ENCODE data around the gene CCT8L2.
"Not testable (repeated sequence)": the region's sequence is repeated elsewhere in the genome, so short reads cannot be mapped to it uniquely, and the experiment has no call there.

- TF ChIP-seq POLR2AphosphoS5, EP300 (IDR thresholded peaks at IDR 0.05): not testable (repeated sequence)
- TF ChIP-seq, protein P1, sequence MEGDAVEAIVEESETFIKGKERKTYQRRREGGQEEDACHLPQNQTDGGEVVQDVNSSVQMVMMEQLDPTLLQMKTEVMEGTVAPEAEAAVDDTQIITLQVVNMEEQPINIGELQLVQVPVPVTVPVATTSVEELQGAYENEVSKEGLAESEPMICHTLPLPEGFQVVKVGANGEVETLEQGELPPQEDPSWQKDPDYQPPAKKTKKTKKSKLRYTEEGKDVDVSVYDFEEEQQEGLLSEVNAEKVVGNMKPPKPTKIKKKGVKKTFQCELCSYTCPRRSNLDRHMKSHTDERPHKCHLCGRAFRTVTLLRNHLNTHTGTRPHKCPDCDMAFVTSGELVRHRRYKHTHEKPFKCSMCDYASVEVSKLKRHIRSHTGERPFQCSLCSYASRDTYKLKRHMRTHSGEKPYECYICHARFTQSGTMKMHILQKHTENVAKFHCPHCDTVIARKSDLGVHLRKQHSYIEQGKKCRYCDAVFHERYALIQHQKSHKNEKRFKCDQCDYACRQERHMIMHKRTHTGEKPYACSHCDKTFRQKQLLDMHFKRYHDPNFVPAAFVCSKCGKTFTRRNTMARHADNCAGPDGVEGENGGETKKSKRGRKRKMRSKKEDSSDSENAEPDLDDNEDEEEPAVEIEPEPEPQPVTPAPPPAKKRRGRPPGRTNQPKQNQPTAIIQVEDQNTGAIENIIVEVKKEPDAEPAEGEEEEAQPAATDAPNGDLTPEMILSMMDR (IDR thresholded peaks at IDR 0.05), result not testable (repeated sequence)
These were observed 26.8 kb downstream of the CCT8L2 start for GRCh38 chr22:16565585-16566420.

Measured in gastroesophageal sphincter (tissue), 3 donors.